IMR-90 (cell line): ENCODE measurements around the gene DHRS12. TPM values are rescaled to one million over a fixed set of nuclear protein-coding genes. Genes with fewer than 3 reads are reported as not detected.

Experiments
- ATAC-seq: fragments of 200-7000 bp; cut with Tn5 transposase; 2 replicates; pipeline ENCODE4 v1.9.1; 2020; ENCODE audit warnings: low read depth, mild to moderate bottlenecking, moderate library complexity
- BruUV-seq: library from RNA; stranded (reverse); fragments of 400-500 nt; replicated peaks from 2 replicates; lab custom pipeline; 2021; lab: Mats Ljungman, UMichigan
- CTCF ChIA-PET: fragments of 300-600 bp; formaldehyde crosslinking; extraction: SDS; loops from one replicate; lab custom pipeline; 2021; ENCODE audit warnings: antibody characterized with exemption; lab: Yijun Ruan, JAX
- POLR2A ChIA-PET: fragments of 300-600 bp; sonication (Branson Sonifier 250); formaldehyde crosslinking; loops from one replicate; lab custom pipeline; 2022; ENCODE audit warnings: antibody characterized with exemption; ENCODE audit not compliant: unreplicated experiment; lab: Charles Lee
- DNase-seq: peaks from one replicate; pipeline ENCODE4 v3.0.0; 2013
- H2AFZ ChIP-seq: replicated peaks from 2 replicates; pipeline ENCODE3; 2013; ENCODE audit warnings: low read length, mild to moderate bottlenecking; ENCODE audit not compliant: poor library complexity
- H2AK5ac ChIP-seq: 2 replicates; pipeline ENCODE4 v1.6.1; 2013; ENCODE audit warnings: low read depth, low read length, inconsistent platforms
- H2AK9ac ChIP-seq: replicated peaks from 2 replicates; pipeline ENCODE3; 2013; ENCODE audit warnings: mild to moderate bottlenecking, low read depth, low read length, moderate library complexity; ENCODE audit not compliant: poor library complexity
- H2BK120ac ChIP-seq: 2 replicates; pipeline ENCODE4 v1.6.1; 2013; ENCODE audit warnings: low read depth, low read length, inconsistent platforms
- H2BK15ac ChIP-seq: 3 replicates; pipeline ENCODE4 v1.6.1; 2013; ENCODE audit warnings: low read depth, low read length, inconsistent platforms
- H2BK20ac ChIP-seq: 2 replicates; pipeline ENCODE4 v1.6.1; 2013; ENCODE audit warnings: low read depth, mild to moderate bottlenecking, inconsistent platforms, low read length, moderate library complexity
- H2BK5ac ChIP-seq: 2 replicates; pipeline ENCODE4 v1.6.1; 2013; ENCODE audit warnings: mild to moderate bottlenecking, low read depth, low read length, inconsistent platforms; ENCODE audit not compliant: poor library complexity, severe bottlenecking
- H3K14ac ChIP-seq: replicated peaks from 2 replicates; pipeline ENCODE4 v1.6.1; 2013; ENCODE audit warnings: low read depth, low read length, inconsistent platforms
- H3K18ac ChIP-seq: 2 replicates; pipeline ENCODE4 v1.6.1; 2013; ENCODE audit warnings: low read depth, low read length, control low read depth
- H3K23ac ChIP-seq: 2 replicates; pipeline ENCODE4 v1.6.1; 2013; ENCODE audit warnings: low read depth, low read length, inconsistent platforms
- H3K27ac ChIP-seq: 2 replicates; pipeline ENCODE4 v1.5.1; 2013; ENCODE audit warnings: mild to moderate bottlenecking, control low read depth, low read length; ENCODE audit not compliant: insufficient read depth
- H3K27me3 ChIP-seq: 2 replicates; pipeline ENCODE4 v1.6.1; 2013; ENCODE audit warnings: low read length; ENCODE audit not compliant: control insufficient read depth, insufficient read depth
- H3K36me3 ChIP-seq: 2 replicates; pipeline ENCODE4 v1.6.1; 2013; ENCODE audit warnings: low read length, mixed read lengths; ENCODE audit not compliant: control insufficient read depth, insufficient read depth
- H3K4ac ChIP-seq: 2 replicates; pipeline ENCODE4 v1.6.1; 2013; ENCODE audit warnings: low read depth, low read length, inconsistent platforms
- H3K4me1 ChIP-seq: 2 replicates; pipeline ENCODE4 v1.6.1; 2013; ENCODE audit warnings: low read length, mixed read lengths; ENCODE audit not compliant: control insufficient read depth, insufficient read depth
- H3K4me2 ChIP-seq: 2 replicates; pipeline ENCODE4 v1.6.1; 2013; ENCODE audit warnings: low read depth, mild to moderate bottlenecking, control low read depth, low read length, moderate library complexity
- H3K4me3 ChIP-seq: 2 replicates; pipeline ENCODE4 v1.5.1; 2013; ENCODE audit warnings: low read depth, mild to moderate bottlenecking, control low read depth, low read length, moderate library complexity; ENCODE audit not compliant: insufficient read depth
- H3K56ac ChIP-seq: 2 replicates; pipeline ENCODE4 v1.6.1; 2013; ENCODE audit warnings: low read length, inconsistent platforms; ENCODE audit not compliant: insufficient read depth; ENCODE audit errors: extremely low read depth
- H3K79me1 ChIP-seq, 2 experiments: 2 replicates each; pipeline ENCODE4 v1.6.1; 2013; ENCODE audit warnings: low read length in 2 of 2, inconsistent platforms in 1 of 2, low read depth in 1 of 2
- H3K9ac ChIP-seq: 2 replicates; pipeline ENCODE4 v1.6.1; 2013; ENCODE audit warnings: low read depth, low read length, control low read depth
- H3K9me1 ChIP-seq: 2 replicates; pipeline ENCODE4 v1.6.1; 2013; ENCODE audit warnings: low read length, inconsistent platforms; ENCODE audit not compliant: insufficient read depth
- H3K9me3 ChIP-seq: 2 replicates; pipeline ENCODE4 v1.6.1; 2013; ENCODE audit warnings: low read length; ENCODE audit not compliant: control insufficient read depth, insufficient read depth
- H4K20me1 ChIP-seq: 2 replicates; pipeline ENCODE4 v1.6.1; 2013; ENCODE audit warnings: low read length, inconsistent platforms; ENCODE audit not compliant: insufficient read depth
- H4K5ac ChIP-seq: 2 replicates; pipeline ENCODE4 v1.6.1; 2013; ENCODE audit warnings: mild to moderate bottlenecking, low read depth, low read length, control low read depth
- H4K8ac ChIP-seq, 2 experiments: 2 replicates each; pipeline ENCODE4 v1.6.1; 2013; ENCODE audit warnings: low read depth in 2 of 2, low read length in 2 of 2, control low read depth in 1 of 2, inconsistent platforms in 1 of 2
- H4K91ac ChIP-seq: 2 replicates; pipeline ENCODE4 v1.6.1; 2013; ENCODE audit warnings: low read depth, low read length, inconsistent platforms; ENCODE audit not compliant: insufficient read depth
- BHLHE40 ChIP-seq: fragments of 150-350 bp; IDR thresholded peaks from 2 replicates; pipeline ENCODE4 v1.6.1; 2016; ENCODE audit warnings: mild to moderate bottlenecking, low read depth, low read length
- CHD1 ChIP-seq: IDR thresholded peaks from 2 replicates; pipeline ENCODE4 v1.6.1; 2012; ENCODE audit warnings: low read depth, low read length, improper control_type of control experiment
- CTCF ChIP-seq: conservative IDR thresholded peaks from 2 replicates; pipeline ENCODE4 v1.5.1; 2012; ENCODE audit warnings: mild to moderate bottlenecking, low read depth, low read length, improper control_type of control experiment
- FOS ChIP-seq: fragments of 150-350 bp; IDR thresholded peaks from 2 replicates; pipeline ENCODE4 v1.6.1; 2016; ENCODE audit warnings: low read depth, low read length
- MAFK ChIP-seq: IDR thresholded peaks from 2 replicates; pipeline ENCODE4 v1.6.1; 2012; ENCODE audit warnings: low read depth, low read length, improper control_type of control experiment
- MAZ ChIP-seq: IDR thresholded peaks from 2 replicates; pipeline ENCODE4 v1.6.1; 2012; ENCODE audit warnings: low read depth, mild to moderate bottlenecking, low read length, improper control_type of control experiment, moderate library complexity, borderline replicate concordance
- MXI1 ChIP-seq: IDR thresholded peaks from 2 replicates; pipeline ENCODE4 v1.6.1; 2012; ENCODE audit warnings: low read depth, mild to moderate bottlenecking, low read length, moderate library complexity, borderline replicate concordance
- POLR2A ChIP-seq: IDR thresholded peaks from 2 replicates; pipeline ENCODE4 v1.6.1; 2012; ENCODE audit warnings: mild to moderate bottlenecking, low read depth, low read length
- RAD21 ChIP-seq: IDR thresholded peaks from 2 replicates; pipeline ENCODE4 v1.6.1; 2012; ENCODE audit warnings: low read length, improper control_type of control experiment
- RCOR1 ChIP-seq: IDR thresholded peaks from 2 replicates; pipeline ENCODE4 v1.6.1; 2012; ENCODE audit warnings: mild to moderate bottlenecking, low read length, improper control_type of control experiment; ENCODE audit not compliant: insufficient replicate concordance
- RFX5 ChIP-seq: IDR thresholded peaks from 2 replicates; pipeline ENCODE4 v1.8.0; 2012; ENCODE audit warnings: low read depth, mild to moderate bottlenecking, low read length, moderate library complexity
- SMC3 ChIP-seq: fragments of 150-350 bp; IDR thresholded peaks from 2 replicates; pipeline ENCODE4 v1.6.1; 2016; ENCODE audit warnings: low read depth, mild to moderate bottlenecking, antibody characterized with exemption, low read length, moderate library complexity
- WGBS, 2 experiments: methylation state at CpG; one replicate each; pipeline versions ENCODE4 v1.1.5 to v1.1.7; 2013; ENCODE audit warnings: missing lambda C conversion rate in 2 of 2; ENCODE audit not compliant: insufficient read length in 1 of 2; ENCODE audit errors: extremely low coverage in 2 of 2; 5-methylcytosine and 5-hydroxymethylcytosine counted together
- dilution Hi-C: fragments of 300-500 bp; cut with HindIII; formaldehyde crosslinking; loops from one replicate; pipeline ENCODE4 v1.14.3; 2018; ENCODE audit warnings: low sequenced_read_pairs; ENCODE audit not compliant: unreplicated experiment
- in situ Hi-C: fragments of 300-500 bp; cut with MboI; formaldehyde crosslinking; loops from 3 replicates; pipeline ENCODE4 v1.14.3; 2019; ENCODE audit warnings: low sequenced_read_pairs, inconsistent platforms, mixed read lengths
- intact Hi-C: fragments of 100-400 bp; cut with micrococcal nuclease; formaldehyde crosslinking; loops from 2 replicates; pipeline ENCODE4 v1.10.0; 2022
- polyA plus RNA-seq, 3 experiments: library from polyadenylated mRNA; depleted of rRNA; stranded (reverse); fragments of >200 nt; gene quantifications; 2 replicates each; pipeline ENCODE4 v1.2.3, GENCODE V29; 2012; ENCODE audit warnings: low replicate concordance in 1 of 3
- total RNA-seq: library from RNA; depleted of rRNA; stranded (reverse); fragments of >200 nt; gene quantifications from 2 replicates; pipeline ENCODE4 v1.2.3, GENCODE V29; 2012
- TF ChIP-seq, protein P1 (sequence below): fragments of 150-350 bp; IDR thresholded peaks from 2 replicates; pipeline ENCODE4 v1.6.1; 2016; ENCODE audit warnings: low read depth, mild to moderate bottlenecking, low read length, moderate library complexity, borderline replicate concordance

The DHRS12 gene
- total and polyA plus RNA-seq, 2 of the 4 experiments (the other 2 are of a cell fraction), result 1.3 to 1.6 TPM

DNA sequence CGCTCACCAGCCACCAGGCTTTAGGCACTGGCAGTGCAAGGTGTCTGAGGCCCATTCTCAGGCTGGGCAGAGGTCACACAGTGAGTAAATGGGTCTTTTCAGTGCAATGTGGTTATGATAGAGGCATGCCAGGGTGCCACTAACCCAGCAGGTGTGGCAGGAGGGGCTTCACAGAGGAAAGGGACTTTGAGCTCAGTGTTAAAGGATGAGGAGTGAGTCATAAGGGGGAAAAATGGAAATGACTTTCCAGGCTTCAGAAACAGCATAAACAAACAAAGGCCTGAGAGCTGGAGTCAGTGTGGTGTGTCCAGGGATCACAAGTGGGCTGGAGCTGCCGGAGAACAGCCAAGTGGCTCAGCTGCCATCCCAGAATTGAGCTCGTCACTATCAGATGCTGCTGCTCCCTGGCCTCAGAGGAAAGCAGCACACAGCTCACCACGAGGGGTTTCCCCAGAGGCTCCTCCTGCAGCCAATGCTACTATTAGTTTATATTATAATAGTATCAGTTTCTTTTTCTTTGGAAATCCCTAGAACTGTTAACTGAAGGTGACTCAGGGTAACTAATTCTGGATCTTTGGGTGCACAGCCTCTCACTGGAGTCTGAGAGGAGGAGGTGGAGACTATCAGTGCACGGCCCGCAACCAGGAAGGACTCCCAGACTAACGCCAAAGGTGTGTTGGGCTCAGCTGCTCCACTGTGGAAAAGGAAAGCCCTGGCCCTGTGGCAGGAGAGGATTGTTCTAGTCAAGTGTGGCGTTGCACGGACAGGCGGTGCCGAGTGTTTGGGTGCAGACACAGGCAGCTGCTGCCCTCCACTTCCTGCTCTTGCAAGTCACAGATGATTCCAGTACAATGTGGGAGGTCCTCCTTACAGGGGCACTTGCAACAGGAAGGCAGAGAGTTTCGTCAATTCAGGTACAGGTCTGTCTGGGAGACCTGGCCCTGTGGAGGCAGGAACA lies 39.5 kb downstream of the DHRS12 start:
- POLR2A ChIA-PET, result interaction anchor here (0.6 kb wide), 2 partner anchors 478 to 520 kb away, joined by 3 read pairs; no protein-coding TSS in a partner anchor
- peak overlapping the region; percentile 86 for H3K23ac ChIP-seq
- H3K14ac ChIP-seq, result peak overlapping the region; percentile 71
- CTCF ChIA-PET, result interaction anchor here (0.7 to 1.0 kb wide), 4 partner anchors 16 to 329 kb away, joined by 3 to 6 read pairs (median 3); no protein-coding TSS in a partner anchor
- peaks cover 8 to 40% of the 10 kb centered on the region in 2 experiments; a peak in 3 of 4 replicates for H3K79me1 ChIP-seq
- peaks cover 2% of the 10 kb centered on the region for H3K36me3 ChIP-seq
- peak; percentile 97 for DNase-seq
- H3K4ac ChIP-seq, result peak overlapping the region; percentile 64
- peak overlapping the region; percentile 52 for H2BK5ac ChIP-seq
- peak overlapping the region; percentile 13; the same call in 1 of the 2 replicates for H3K18ac ChIP-seq
- intact Hi-C loops (loop anchor here (10.0 kb wide), 1 partner anchor 310 kb away; the partner anchor contains the start of gene INTS6), in situ Hi-C loops (no loop called here), dilution Hi-C loops (no loop called here)
- H2AFZ ChIP-seq, result peak overlapping the region; percentile 35
- H3K9me1 ChIP-seq, result peaks cover 26% of the 10 kb centered on the region
- H2BK120ac ChIP-seq, result peak overlapping the region; percentile 1; the same call in 1 of the 2 replicates
- H4K91ac ChIP-seq, result peak overlapping the region; percentile 6; the same call in 1 of the 2 replicates
- peak overlapping the region; percentile 9; the same call in 1 of the 2 replicates for H3K4me3 ChIP-seq
- peak; percentile 92 for ATAC-seq
- no TSS peak for BruUV-seq
- no peak overlapping the region for H3K56ac ChIP-seq
- H4K5ac ChIP-seq, result no peak overlapping the region
- peak overlapping the region; percentile 49 for H3K27ac ChIP-seq
- H2BK20ac ChIP-seq, result no peak overlapping the region
- H2BK15ac ChIP-seq, result peak overlapping the region; percentile 38; the same call in 1 of the 3 replicates
- WGBS, 2 experiments, result 46% methylated on average over 5 of the region's 12 CpGs; no CpG with 5 or more reads in 1 of the 2 experiments
- H2AK9ac ChIP-seq, result peak overlapping the region; percentile 66
- peak overlapping the region; percentile 76 for H2AK5ac ChIP-seq
- no peaks in the 10 kb centered on the region for H3K9me3 ChIP-seq
- peaks cover 18% of the 10 kb centered on the region for H4K20me1 ChIP-seq
- H3K4me1 ChIP-seq, result peaks cover 21% of the 10 kb centered on the region
- H3K27me3 ChIP-seq, result no peaks in the 10 kb centered on the region
- peak overlapping the region; percentile 6; the same call in 1 of the 2 replicates for H3K9ac ChIP-seq
- H4K8ac ChIP-seq, result peak overlapping the region in 1 of 2 experiments; percentile 35; a peak in 2 of 4 replicates
- peak overlapping the region; percentile 84 for H3K4me2 ChIP-seq
- TF ChIP-seq RFX5 (no peak), SMC3 (0 out of 2 replicates have a peak, but pooled peaks have one; percentile 12), BHLHE40 (no peak), POLR2A (no peak), MAZ (peak; percentile 51; the same call in 1 of the 2 replicates), MXI1 (peak; percentile 53; the same call in 1 of the 2 replicates), RCOR1 (peak; percentile 85), FOS (peak; percentile 83), CTCF (0 out of 2 replicates have a peak, but pooled peaks have one; percentile 15), CHD1 (no peak), MAFK (no peak), RAD21 (peak; percentile 44; the same call in 1 of the 2 replicates)
- TF ChIP-seq, protein P1, sequence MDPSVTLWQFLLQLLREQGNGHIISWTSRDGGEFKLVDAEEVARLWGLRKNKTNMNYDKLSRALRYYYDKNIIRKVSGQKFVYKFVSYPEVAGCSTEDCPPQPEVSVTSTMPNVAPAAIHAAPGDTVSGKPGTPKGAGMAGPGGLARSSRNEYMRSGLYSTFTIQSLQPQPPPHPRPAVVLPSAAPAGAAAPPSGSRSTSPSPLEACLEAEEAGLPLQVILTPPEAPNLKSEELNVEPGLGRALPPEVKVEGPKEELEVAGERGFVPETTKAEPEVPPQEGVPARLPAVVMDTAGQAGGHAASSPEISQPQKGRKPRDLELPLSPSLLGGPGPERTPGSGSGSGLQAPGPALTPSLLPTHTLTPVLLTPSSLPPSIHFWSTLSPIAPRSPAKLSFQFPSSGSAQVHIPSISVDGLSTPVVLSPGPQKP, result no peak
